Panc1 (cell line): ENCODE measurements around the gene TNRC6B.

Source experiments
- POLR2AphosphoS5 ChIP-seq: IDR thresholded peaks from 2 replicates; pipeline ENCODE4 v1.6.1; 2012; ENCODE audit warnings: mild to moderate bottlenecking, low read depth, low read length, moderate library complexity
- SIN3A ChIP-seq: IDR thresholded peaks from 2 replicates; pipeline ENCODE4 v1.6.1; 2012; ENCODE audit warnings: low read depth, mild to moderate bottlenecking, low read length, moderate library complexity, borderline replicate concordance; ENCODE audit not compliant: insufficient read depth
- TCF7L2 ChIP-seq: IDR thresholded peaks from 2 replicates; pipeline ENCODE4 v1.6.1; 2011; ENCODE audit warnings: mild to moderate bottlenecking, low read depth, low read length, inconsistent platforms
- TF ChIP-seq, protein P1 (sequence below): fragments of 450-650 bp; IDR thresholded peaks from 2 replicates; pipeline ENCODE4 v1.5.1; 2017; ENCODE audit warnings: mild to moderate bottlenecking
- TF ChIP-seq, protein P2 (sequence below), 2 experiments: IDR thresholded peaks; 2 replicates each; pipeline ENCODE4 v1.6.1; 2011 to 2012; ENCODE audit warnings: low read depth in 2 of 2, control low read depth in 1 of 2, low read length in 1 of 2, mild to moderate bottlenecking in 1 of 2, moderate library complexity in 1 of 2; ENCODE audit not compliant: insufficient read depth in 1 of 2

DNA sequence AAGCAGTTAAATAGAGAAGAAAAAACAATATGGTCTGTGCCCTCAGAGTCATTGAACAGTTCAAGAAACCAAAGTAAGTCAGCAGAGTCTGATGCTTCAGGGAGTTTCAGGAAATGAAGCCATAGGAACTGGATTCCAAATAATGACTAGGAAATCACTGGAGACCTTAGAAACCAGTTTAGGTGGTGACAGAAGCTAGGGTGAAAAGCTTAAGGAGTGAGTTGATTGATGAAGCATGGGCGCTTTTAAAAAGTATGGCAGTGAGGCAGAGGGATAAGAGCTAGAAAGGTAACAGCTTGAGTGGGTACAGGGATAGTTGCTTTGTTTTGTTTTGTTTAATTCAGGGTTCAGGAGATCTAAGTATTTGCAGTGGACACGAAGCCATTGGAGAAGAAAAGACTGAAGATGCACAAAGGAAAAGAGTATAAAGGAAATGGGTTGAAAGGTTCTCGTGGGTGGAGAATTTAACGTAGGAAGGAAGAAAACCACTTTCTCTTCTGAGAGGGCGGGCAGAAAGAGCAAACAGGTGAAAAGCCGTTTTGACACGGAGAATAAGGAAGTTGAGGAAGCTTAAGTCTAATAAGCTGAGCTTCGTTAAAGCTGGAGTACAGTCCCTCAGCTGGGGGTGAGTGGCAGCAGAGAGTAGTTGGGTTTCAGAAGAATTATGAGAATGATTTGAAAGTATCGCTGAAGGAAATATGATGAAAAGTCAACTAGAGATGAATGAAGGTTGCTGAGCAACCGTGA lies 207.5 kb downstream of the TNRC6B start:
- TF ChIP-seq, protein P1, sequence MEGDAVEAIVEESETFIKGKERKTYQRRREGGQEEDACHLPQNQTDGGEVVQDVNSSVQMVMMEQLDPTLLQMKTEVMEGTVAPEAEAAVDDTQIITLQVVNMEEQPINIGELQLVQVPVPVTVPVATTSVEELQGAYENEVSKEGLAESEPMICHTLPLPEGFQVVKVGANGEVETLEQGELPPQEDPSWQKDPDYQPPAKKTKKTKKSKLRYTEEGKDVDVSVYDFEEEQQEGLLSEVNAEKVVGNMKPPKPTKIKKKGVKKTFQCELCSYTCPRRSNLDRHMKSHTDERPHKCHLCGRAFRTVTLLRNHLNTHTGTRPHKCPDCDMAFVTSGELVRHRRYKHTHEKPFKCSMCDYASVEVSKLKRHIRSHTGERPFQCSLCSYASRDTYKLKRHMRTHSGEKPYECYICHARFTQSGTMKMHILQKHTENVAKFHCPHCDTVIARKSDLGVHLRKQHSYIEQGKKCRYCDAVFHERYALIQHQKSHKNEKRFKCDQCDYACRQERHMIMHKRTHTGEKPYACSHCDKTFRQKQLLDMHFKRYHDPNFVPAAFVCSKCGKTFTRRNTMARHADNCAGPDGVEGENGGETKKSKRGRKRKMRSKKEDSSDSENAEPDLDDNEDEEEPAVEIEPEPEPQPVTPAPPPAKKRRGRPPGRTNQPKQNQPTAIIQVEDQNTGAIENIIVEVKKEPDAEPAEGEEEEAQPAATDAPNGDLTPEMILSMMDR = no peak
- TF ChIP-seq, protein P2, sequence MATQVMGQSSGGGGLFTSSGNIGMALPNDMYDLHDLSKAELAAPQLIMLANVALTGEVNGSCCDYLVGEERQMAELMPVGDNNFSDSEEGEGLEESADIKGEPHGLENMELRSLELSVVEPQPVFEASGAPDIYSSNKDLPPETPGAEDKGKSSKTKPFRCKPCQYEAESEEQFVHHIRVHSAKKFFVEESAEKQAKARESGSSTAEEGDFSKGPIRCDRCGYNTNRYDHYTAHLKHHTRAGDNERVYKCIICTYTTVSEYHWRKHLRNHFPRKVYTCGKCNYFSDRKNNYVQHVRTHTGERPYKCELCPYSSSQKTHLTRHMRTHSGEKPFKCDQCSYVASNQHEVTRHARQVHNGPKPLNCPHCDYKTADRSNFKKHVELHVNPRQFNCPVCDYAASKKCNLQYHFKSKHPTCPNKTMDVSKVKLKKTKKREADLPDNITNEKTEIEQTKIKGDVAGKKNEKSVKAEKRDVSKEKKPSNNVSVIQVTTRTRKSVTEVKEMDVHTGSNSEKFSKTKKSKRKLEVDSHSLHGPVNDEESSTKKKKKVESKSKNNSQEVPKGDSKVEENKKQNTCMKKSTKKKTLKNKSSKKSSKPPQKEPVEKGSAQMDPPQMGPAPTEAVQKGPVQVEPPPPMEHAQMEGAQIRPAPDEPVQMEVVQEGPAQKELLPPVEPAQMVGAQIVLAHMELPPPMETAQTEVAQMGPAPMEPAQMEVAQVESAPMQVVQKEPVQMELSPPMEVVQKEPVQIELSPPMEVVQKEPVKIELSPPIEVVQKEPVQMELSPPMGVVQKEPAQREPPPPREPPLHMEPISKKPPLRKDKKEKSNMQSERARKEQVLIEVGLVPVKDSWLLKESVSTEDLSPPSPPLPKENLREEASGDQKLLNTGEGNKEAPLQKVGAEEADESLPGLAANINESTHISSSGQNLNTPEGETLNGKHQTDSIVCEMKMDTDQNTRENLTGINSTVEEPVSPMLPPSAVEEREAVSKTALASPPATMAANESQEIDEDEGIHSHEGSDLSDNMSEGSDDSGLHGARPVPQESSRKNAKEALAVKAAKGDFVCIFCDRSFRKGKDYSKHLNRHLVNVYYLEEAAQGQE (IDR thresholded peaks at IDR 0.05; ENCODE audit: insufficient read depth in 1 of 2, low read depth in 2 of 2, low read length in 1 of 2) = no peak
- no peak for TF ChIP-seq POLR2AphosphoS5
- no peak for TF ChIP-seq TCF7L2
- no peak for TF ChIP-seq SIN3A
